GM21526 (cell line): ENCODE measurements around the gene LILRB2.
"Not testable (repeated sequence)": the region's sequence is repeated elsewhere in the genome, so short reads cannot be mapped to it uniquely, and the experiment has no call there.

Source experiments
- ATAC-seq: cut with Tn5 transposase; IDR thresholded peaks from one replicate; pipeline ENCODE4 v1.9.1; 2021; ENCODE audit warnings: moderate library complexity; ENCODE audit not compliant: unreplicated experiment, low FRiP score

The LILRB2 gene

GRCh38 chr19:54245936-54246335 is 35.0 kb downstream of the LILRB2 start:
- ATAC-seq = no peak

- not testable (repeated sequence) for ATAC-seq
Observed at GRCh38 chr19:54243809-54244208, 37.1 kb downstream of the LILRB2 start.

GRCh38 chr19:54242646-54243045 is 38.3 kb downstream of the LILRB2 start, which contains the start of gene LILRA6:
Gene LILRA6 (minus strand): TSS chr19:54242790.
- not testable (repeated sequence) for ATAC-seq

GRCh38 chr19:54242234-54242633 is 38.7 kb downstream of the LILRB2 start:
- ATAC-seq = not testable (repeated sequence)

- not testable (repeated sequence) for ATAC-seq
Observed at GRCh38 chr19:54240372-54241336, 40.3 kb downstream of the LILRB2 start.

GRCh38 chr19:54239491-54240371 is 41.2 kb downstream of the LILRB2 start:
- not testable (repeated sequence) for ATAC-seq

- no peak for ATAC-seq
Observed at GRCh38 chr19:54233941-54234340, 47.0 kb downstream of the LILRB2 start.

GRCh38 chr19:54231077-54231931 is 49.6 kb downstream of the LILRB2 start:
- ATAC-seq = peak; percentile 59

GRCh38 chr19:54230031-54230430 is 50.9 kb downstream of the LILRB2 start:
- no peak for ATAC-seq

GRCh38 chr19:54229146-54229545 is 51.8 kb downstream of the LILRB2 start:
- no peak for ATAC-seq

GRCh38 chr19:54224619-54225018 is 56.3 kb downstream of the LILRB2 start:
- not testable (repeated sequence) for ATAC-seq

- not testable (repeated sequence) for ATAC-seq
Observed at GRCh38 chr19:54223937-54224281, 57.0 kb downstream of the LILRB2 start.
